Right lobe of liver (tissue), 4 donors: ENCODE measurements around the gene CCDC138.

Experiments
- POLR2A ChIP-seq: fragments of 450-650 bp; IDR thresholded peaks from one replicate; pipeline ENCODE4 v1.6.1; 2017; ENCODE audit warnings: antibody characterized with exemption, mild to moderate bottlenecking
- TF ChIP-seq, protein P1 (sequence below), 4 donors: fragments of 200-600 bp in 3 of 4; fragments of 450-650 bp in 1 of 4; IDR thresholded peaks; one replicate each; pipeline versions ENCODE4 v1.5.1 to v1.8.0; 2016 to 2022; ENCODE audit warnings: antibody characterized with exemption in 4 of 4, mild to moderate bottlenecking in 2 of 4
- donor health status: DM: no; HTN: no; CAD: no.
- donor health status: DM: no; HTN: no; CAD: no.
- donor health status: DM: no; HTN: yes; CAD: no.

DNA sequence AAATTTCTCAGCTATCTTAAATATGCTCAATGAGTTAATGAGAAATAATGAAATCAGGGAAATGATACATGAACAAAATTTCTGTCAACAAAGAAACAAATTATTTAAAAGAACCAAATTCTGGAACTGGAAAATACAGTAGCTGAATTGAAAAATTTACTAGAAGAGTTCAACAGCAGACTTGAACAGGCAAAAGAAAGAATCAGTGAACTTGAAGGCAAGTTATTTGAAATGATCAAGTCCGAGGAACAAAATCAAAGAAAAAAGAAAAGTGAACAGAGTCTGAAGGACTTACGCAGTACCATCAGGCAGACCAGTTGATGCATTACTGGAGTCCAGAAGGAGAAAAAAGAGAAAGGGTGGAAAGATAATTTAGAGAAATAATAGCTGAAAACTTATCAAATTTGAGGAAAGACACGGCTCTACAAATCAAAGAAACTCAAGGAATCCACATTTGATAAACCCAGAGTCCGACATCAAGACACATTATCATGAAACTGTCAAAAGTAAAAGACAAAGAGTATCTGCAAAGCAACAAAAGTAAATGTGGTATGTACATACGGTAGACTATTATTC lies 83.6 kb downstream of the CCDC138 start:
- TF ChIP-seq, protein P1, sequence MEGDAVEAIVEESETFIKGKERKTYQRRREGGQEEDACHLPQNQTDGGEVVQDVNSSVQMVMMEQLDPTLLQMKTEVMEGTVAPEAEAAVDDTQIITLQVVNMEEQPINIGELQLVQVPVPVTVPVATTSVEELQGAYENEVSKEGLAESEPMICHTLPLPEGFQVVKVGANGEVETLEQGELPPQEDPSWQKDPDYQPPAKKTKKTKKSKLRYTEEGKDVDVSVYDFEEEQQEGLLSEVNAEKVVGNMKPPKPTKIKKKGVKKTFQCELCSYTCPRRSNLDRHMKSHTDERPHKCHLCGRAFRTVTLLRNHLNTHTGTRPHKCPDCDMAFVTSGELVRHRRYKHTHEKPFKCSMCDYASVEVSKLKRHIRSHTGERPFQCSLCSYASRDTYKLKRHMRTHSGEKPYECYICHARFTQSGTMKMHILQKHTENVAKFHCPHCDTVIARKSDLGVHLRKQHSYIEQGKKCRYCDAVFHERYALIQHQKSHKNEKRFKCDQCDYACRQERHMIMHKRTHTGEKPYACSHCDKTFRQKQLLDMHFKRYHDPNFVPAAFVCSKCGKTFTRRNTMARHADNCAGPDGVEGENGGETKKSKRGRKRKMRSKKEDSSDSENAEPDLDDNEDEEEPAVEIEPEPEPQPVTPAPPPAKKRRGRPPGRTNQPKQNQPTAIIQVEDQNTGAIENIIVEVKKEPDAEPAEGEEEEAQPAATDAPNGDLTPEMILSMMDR (IDR thresholded peaks at IDR 0.05), result no peak
- no peak for TF ChIP-seq POLR2A
